ENCODE data around the gene PPP1R16B. TPM values are rescaled to one million over a fixed set of nuclear protein-coding genes. Genes with fewer than 3 reads are reported as not detected.

Gene PPP1R16B
- total and polyA plus RNA-seq, 10 of the 15 experiments (the other 5 are each of a cell fraction or from before 2014, with no cell fraction given), result 13.4 to 90.2 (median 66.7) TPM

DNA sequence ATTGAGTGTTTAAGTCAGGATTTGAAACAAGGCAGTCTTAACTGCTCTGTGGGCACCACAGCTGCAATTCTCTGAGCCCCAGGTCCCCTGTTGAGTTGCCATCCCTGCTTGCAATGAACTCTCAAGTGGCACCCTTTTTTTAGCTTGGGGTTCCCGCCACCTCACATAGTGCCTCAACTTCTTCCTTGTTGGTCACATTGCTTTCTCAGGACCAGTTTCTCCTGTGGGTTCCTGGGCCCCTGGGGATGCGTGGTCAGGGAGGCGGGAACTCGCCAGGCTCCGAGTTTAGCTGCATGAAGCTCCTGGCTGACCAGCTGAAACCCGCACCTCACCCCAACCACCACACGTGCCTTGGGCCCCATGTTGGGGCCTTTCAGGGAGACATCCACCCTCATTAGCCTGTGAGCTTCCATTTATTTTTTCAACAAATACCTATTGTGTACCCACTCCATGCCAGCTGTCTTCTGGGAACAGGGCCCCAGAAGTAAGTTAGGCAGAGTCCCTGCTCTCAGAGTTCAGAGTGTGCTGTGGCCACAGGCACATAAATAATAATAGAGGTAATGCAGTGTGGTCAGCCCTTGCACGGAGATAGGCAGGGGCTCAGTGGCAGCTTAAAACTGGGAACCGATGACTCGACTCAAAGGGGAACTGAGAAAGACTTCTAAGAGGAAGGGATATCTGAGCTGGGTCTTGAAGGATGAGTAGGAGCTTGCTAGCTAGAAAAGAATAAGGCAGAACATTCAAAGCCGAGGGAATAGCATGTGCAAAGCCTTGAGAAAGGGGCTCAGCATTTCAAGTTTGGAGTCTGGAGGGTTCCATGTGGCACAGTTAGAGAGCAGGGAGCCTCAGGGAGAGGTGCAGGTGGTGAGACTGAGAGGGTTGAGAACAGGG, 86.8 kb downstream of the PPP1R16B start (continued):
- peak; percentile 92 to 94 for TF ChIP-seq BHLHE40 (IDR thresholded peaks at IDR 0.05; ENCODE audit: borderline replicate concordance in 1 of 2, low read depth in 2 of 2, low read length in 1 of 2)
- TF ChIP-seq MEF2B (IDR thresholded peaks at IDR 0.05; ENCODE audit: partially characterized antibody, poor library complexity, severe bottlenecking), result peak; percentile 88
- TF ChIP-seq, protein P1, sequence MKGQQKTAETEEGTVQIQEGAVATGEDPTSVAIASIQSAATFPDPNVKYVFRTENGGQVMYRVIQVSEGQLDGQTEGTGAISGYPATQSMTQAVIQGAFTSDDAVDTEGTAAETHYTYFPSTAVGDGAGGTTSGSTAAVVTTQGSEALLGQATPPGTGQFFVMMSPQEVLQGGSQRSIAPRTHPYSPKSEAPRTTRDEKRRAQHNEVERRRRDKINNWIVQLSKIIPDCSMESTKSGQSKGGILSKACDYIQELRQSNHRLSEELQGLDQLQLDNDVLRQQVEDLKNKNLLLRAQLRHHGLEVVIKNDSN (IDR thresholded peaks at IDR 0.05; ENCODE audit: borderline replicate concordance, extremely low read length, insufficient read depth, low read depth, low read length), result no peak
- no peak for TF ChIP-seq SP1 (IDR thresholded peaks at IDR 0.05; ENCODE audit: low read depth, low read length)
- TF ChIP-seq, protein P2, sequence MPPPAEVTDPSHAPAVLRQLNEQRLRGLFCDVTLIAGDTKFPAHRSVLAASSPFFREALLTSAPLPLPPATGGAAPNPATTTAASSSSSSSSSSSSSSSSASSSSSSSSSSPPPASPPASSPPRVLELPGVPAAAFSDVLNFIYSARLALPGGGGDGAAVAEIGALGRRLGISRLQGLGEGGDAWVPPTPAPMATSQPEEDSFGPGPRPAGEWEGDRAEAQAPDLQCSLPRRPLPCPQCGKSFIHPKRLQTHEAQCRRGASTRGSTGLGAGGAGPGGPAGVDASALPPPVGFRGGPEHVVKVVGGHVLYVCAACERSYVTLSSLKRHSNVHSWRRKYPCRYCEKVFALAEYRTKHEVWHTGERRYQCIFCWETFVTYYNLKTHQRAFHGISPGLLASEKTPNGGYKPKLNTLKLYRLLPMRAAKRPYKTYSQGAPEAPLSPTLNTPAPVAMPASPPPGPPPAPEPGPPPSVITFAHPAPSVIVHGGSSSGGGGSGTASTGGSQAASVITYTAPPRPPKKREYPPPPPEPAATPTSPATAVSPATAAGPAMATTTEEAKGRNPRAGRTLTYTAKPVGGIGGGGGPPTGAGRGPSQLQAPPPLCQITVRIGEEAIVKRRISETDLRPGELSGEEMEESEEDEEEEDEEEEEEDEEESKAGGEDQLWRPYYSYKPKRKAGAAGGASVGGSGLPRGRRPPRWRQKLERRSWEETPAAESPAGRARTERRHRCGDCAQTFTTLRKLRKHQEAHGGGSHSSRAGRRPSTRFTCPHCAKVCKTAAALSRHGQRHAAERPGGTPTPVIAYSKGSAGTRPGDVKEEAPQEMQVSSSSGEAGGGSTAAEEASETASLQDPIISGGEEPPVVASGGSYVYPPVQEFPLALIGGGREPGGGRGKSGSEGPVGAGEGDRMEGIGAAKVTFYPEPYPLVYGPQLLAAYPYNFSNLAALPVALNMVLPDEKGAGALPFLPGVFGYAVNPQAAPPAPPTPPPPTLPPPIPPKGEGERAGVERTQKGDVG (CRISPR knock-in tag; IDR thresholded peaks at IDR 0.05), result no peak
- TF ChIP-seq YY1 (IDR thresholded peaks at IDR 0.05; ENCODE audit: low read depth, low read length), result no peak
- no peak for TF ChIP-seq ZZZ3 (IDR thresholded peaks at IDR 0.05; ENCODE audit: control insufficient read depth, insufficient read length, low read depth)
- peak; percentile 83 to 89 for TF ChIP-seq IKZF2 (IDR thresholded peaks at IDR 0.05)
- no peak for TF ChIP-seq HDGF (IDR thresholded peaks at IDR 0.05)
- peak; percentile 60 for TF ChIP-seq ATF7 (IDR thresholded peaks at IDR 0.05; ENCODE audit: low read depth)
- no peak for TF ChIP-seq KLF5 (IDR thresholded peaks at IDR 0.05; ENCODE audit: partially characterized antibody)
- peak; percentile 90 for TF ChIP-seq IRF4 (IDR thresholded peaks at IDR 0.05; ENCODE audit: low read depth, low read length)
- TF ChIP-seq, protein P3, sequence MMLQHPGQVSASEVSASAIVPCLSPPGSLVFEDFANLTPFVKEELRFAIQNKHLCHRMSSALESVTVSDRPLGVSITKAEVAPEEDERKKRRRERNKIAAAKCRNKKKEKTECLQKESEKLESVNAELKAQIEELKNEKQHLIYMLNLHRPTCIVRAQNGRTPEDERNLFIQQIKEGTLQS (IDR thresholded peaks at IDR 0.05; ENCODE audit: borderline replicate concordance, extremely low read depth, low read depth, low read length), result no peak
- no peak for TF ChIP-seq SMAD1 (IDR thresholded peaks at IDR 0.05; ENCODE audit: low read depth, partially characterized antibody)
- peak; percentile 37; the same call in 1 of the 2 replicates for TF ChIP-seq NBN (IDR thresholded peaks at IDR 0.05)
- no peak for TF ChIP-seq RFX5 (IDR thresholded peaks at IDR 0.05; ENCODE audit: low read depth, low read length)
- no peak for TF ChIP-seq NR2C2 (IDR thresholded peaks at IDR 0.05; ENCODE audit: borderline replicate concordance, control insufficient read depth, insufficient read length, low read depth)
- TF ChIP-seq, protein P4, sequence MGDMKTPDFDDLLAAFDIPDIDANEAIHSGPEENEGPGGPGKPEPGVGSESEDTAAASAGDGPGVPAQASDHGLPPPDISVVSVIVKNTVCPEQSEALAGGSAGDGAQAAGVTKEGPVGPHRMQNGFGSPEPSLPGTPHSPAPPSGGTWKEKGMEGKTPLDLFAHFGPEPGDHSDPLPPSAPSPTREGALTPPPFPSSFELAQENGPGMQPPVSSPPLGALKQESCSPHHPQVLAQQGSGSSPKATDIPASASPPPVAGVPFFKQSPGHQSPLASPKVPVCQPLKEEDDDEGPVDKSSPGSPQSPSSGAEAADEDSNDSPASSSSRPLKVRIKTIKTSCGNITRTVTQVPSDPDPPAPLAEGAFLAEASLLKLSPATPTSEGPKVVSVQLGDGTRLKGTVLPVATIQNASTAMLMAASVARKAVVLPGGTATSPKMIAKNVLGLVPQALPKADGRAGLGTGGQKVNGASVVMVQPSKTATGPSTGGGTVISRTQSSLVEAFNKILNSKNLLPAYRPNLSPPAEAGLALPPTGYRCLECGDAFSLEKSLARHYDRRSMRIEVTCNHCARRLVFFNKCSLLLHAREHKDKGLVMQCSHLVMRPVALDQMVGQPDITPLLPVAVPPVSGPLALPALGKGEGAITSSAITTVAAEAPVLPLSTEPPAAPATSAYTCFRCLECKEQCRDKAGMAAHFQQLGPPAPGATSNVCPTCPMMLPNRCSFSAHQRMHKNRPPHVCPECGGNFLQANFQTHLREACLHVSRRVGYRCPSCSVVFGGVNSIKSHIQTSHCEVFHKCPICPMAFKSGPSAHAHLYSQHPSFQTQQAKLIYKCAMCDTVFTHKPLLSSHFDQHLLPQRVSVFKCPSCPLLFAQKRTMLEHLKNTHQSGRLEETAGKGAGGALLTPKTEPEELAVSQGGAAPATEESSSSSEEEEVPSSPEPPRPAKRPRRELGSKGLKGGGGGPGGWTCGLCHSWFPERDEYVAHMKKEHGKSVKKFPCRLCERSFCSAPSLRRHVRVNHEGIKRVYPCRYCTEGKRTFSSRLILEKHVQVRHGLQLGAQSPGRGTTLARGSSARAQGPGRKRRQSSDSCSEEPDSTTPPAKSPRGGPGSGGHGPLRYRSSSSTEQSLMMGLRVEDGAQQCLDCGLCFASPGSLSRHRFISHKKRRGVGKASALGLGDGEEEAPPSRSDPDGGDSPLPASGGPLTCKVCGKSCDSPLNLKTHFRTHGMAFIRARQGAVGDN (IDR thresholded peaks at IDR 0.05), result peak; percentile 65
- no peak for TF ChIP-seq SREBF2 (IDR thresholded peaks at IDR 0.05; ENCODE audit: low read length)
- TF ChIP-seq, protein P5, sequence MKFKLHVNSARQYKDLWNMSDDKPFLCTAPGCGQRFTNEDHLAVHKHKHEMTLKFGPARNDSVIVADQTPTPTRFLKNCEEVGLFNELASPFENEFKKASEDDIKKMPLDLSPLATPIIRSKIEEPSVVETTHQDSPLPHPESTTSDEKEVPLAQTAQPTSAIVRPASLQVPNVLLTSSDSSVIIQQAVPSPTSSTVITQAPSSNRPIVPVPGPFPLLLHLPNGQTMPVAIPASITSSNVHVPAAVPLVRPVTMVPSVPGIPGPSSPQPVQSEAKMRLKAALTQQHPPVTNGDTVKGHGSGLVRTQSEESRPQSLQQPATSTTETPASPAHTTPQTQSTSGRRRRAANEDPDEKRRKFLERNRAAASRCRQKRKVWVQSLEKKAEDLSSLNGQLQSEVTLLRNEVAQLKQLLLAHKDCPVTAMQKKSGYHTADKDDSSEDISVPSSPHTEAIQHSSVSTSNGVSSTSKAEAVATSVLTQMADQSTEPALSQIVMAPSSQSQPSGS (IDR thresholded peaks at IDR 0.05; ENCODE audit: low read length), result peak; percentile 90; the same call in 1 of the 2 replicates

Measured in GM12878 (cell line).